ELR (cell line): Measurements from ENCODE around the gene CNTN5.

Source experiments
- DNase-seq: peaks from one replicate; pipeline ENCODE4 v3.0.0-alpha.2; 2015; ENCODE audit warnings: low read depth

The CNTN5 gene

GRCh38 chr11:99630629-99631028 is 609.9 kb downstream of the CNTN5 start:
- no peak for DNase-seq

DNA sequence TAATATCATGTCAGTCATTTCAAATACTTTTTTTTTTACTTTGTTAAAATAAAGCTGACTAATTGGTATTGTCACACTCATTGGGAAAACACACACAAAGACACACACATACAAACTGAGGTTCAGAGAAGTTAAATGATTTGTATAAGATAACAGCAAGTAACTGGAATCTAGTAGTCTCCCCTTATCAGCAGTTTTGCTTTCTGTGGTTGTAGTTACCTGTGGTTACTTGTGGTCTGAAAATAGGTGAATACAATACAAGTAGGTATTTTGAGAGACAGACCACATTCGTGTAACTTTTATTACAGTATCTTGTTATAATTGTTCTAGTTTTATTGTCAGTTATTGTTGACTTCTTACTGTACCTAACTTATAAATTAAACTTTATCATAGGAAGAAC is 610.9 kb downstream of the CNTN5 start:
- no peak for DNase-seq

DNA sequence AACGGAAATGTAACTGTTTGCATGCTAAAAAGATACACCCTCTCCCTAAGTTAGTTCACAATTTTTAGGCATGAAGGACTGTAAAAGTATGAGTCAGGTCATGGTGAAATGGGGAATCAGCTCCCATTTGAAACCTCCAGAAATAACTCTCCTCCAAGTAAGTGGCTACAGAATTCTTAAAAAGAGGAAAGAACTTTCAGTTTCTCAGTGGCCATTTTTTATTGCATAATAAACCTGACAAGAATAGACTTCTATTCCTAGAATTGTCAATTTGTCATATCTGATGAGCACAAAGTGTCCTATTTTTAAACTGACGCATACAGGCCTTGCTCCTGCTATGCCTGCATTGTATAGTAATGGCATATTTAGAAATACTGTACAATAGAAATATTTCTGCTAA is 612.2 kb downstream of the CNTN5 start:
- DNase-seq = peak; percentile 27

- no peak for DNase-seq
Observed at GRCh38 chr11:99634581-99634980, 613.8 kb downstream of the CNTN5 start.

GRCh38 chr11:99638073-99638553 is 617.4 kb downstream of the CNTN5 start:
- no peak for DNase-seq

DNA sequence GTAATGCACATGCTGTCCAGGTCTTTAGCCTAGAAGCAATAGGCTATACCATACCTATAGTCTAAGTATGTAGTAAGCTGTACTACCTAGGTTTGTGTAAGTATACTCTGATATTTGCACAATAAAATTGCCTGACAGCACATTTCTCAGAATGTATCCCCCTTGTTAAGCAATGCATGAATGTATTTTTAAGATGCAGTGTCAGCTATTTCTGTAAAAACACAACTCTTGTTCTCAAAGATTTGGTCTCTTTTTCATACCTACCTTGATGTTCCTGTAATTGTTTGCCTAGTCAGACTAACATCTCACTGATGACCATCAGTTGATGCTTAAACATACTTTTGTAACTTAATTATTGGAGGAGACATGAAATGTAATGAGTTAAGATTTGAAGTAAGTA is 619.9 kb downstream of the CNTN5 start:
- DNase-seq = no peak

GRCh38 chr11:99645934-99646333 is 625.2 kb downstream of the CNTN5 start:
- no peak for DNase-seq

GRCh38 chr11:99670067-99670676 is 649.4 kb downstream of the CNTN5 start:
- DNase-seq = no peak

GRCh38 chr11:99671808-99672409 is 651.2 kb downstream of the CNTN5 start:
- no peak for DNase-seq

DNA sequence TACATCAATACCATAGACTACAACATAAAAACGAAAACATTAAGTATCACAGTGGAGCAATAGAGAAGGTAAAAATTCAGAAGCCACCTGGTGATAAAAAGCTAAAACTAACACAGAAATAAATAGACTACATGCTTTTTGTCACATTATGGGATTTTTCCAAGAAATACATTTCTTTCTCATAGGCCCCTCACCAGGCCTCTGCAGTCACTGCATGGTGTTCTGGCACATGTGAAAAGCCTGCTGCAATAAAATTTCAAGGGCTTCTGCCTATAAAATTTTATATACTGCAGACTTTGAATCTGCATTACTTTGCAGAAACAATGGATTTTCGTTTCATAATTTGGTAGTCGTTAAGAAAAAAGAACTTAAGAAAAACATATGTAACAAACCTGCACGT is 655.5 kb downstream of the CNTN5 start:
- DNase-seq = no peak

- no peak for DNase-seq
Observed at GRCh38 chr11:99682171-99682570, 661.4 kb downstream of the CNTN5 start.

DNA sequence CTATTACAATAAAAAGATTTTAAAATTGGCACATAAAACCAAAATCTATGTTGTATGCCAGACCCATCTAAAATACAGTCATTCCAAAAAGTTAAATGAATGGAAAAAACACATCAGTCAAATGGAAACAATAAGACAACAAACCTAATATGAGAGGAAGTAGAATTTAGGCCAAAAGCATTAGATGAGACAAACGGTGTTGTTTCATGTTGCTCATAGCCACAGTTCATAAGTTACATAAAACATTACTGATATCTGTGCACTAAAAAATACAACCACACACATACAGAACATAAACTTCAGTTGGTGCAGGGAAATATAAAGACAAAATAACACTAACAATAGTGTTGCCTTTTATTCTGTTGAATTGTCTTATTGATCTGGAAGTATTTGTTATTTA is 661.9 kb downstream of the CNTN5 start:
- no peak for DNase-seq

DNA sequence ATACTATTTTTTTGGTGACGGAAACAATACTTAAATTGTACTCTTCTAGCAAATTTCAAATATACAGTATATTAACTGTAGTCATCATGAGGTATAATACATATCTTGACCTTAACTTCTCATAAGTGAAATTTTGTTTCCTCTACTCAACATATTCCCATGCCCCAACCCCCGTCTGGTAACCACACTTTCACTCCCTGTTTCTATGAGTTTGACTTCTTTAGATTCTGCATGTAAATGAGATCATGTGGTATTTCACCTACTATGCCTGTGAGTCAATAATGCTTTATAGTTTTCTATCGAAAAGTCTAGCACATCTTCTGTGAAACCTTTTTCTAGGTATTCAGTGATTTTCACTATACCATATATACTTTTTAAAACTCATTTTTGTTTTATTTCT is 663.2 kb downstream of the CNTN5 start:
- DNase-seq = no peak

DNA sequence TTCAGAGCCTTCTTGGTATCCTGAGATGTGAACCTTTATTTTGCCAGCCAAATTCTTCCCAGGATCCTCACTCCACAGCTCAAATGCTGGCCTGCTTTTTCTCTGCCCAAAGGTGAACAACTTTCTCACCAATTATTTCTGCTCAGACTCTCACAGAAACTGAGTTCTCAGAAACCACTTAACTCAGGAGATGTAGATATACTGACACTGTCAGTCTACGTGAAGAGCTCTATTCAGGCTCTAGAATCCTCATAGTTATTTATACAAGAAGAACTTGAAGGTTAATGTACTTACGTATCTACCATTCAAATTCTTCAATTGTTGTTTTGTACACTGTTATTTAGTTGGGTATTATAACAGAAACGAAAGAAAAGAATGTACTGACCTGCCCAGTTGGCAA is 666.1 kb downstream of the CNTN5 start:
- DNase-seq = no peak

DNA sequence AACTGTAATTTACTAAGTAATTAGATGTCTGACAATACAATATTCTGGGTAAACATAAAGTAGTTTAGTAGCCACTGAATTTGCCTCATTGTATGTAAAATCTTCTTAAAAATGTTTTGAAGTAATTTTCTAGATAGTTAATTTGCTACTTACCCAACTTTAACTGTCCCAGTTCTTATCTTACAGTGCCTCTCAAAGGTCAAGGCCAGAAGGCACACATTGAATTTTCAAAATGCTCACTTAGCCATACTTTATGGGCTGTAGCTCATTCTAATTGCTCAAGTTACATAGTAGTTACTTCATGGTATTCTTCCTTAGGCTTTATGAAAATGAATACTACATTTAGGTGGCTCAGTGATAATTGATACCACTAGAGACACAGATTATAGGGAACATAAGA is 666.6 kb downstream of the CNTN5 start:
- peak; percentile 36 for DNase-seq

- peak; percentile 93 for DNase-seq
Observed at GRCh38 chr11:99693941-99694492, 673.3 kb downstream of the CNTN5 start.

GRCh38 chr11:99695106-99695505 is 674.4 kb downstream of the CNTN5 start:
- no peak for DNase-seq

- DNase-seq = no peak
Observed at GRCh38 chr11:99706848-99707247, 686.1 kb downstream of the CNTN5 start.

DNA sequence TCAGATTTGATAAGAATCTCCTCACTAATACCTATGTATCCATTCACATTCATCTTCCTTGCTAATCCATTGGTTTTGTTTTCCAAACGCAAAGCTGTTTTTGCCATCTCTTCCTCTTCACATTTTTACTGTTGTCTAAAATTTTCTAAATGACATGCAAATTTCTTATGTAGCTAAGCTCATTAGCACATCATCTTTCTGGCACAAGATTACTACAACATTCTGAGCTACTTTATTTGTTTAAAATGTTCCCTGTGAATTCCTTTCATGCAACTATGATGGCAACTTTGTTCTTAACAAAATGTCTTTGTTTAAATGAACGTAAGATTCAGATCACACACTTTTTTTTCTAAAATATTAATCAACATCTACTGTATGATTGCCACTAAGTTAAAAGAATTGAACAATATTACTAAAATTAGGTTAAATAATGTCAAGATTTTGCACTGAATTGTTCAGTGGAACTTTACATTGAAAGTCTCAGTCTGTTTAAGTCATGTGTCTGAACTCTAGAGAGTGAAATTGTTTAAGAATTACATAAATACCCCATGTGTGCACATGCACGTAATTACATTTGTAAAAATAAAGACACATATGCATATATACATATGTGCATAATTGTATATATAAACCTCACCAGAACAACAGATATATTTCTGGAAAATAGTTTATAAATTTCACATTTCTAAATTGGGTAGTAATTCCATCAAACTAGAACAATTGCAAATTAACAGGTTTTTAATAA is 688.4 kb downstream of the CNTN5 start:
- DNase-seq = peak; percentile 12

- DNase-seq = peak; percentile 47
Observed at GRCh38 chr11:99716302-99716701, 695.6 kb downstream of the CNTN5 start.

GRCh38 chr11:99718291-99718690 is 697.5 kb downstream of the CNTN5 start:
- DNase-seq = no peak

DNA sequence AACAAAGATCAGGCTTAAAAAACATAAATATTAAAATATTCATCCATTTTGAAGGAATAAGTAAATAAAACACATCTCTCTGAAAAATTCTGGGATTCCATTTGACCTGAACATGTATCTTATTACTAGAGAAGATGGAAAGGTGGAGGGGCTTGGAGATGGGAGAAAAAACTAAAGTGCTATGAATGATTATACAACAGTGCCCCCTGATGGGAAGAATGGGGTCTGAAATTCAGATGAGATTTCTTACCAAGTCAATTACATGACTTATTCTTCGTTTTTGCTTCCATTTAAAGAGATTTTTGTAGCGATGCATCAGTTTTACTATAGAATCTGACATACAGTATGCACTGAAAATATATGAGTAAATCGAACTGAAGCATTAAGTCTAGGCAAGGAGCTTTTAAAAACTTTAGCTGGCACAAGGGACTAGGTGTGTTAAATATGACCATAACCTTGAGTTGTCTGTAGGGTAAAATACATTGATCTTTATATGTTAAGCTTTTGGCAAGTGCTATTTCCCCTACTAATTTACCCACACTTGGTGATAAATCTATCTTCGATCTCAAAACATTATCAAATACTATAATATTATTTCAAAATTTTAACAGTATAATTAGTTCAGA is 718.8 kb downstream of the CNTN5 start:
- DNase-seq = peak; percentile 68

GRCh38 chr11:99742501-99742900 is 721.8 kb downstream of the CNTN5 start:
- no peak for DNase-seq
